ENCODE data around the gene FOXR1.

FOXR1 gene

DNA sequence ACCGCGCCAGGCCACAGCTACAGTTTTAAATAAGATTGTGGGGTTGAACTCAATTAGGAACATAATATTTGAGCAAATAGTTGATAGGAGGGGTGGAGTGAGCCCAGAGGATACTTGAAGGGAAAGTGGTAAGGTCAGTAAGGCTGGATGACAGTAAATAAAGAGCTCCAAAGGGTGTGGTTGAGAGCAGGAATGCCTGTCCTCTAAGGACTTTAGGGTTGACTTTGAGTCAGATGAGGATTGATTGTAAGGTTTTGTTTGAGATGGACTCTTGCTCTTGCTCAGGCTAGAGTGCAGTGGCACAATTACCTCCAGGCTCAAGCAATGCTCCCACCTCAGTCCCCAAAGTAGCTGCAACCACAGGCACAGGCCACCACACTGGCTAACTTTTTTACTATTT, 2.4 kb downstream of the FOXR1 start:
- Histone ChIP-seq H3K4me1 (ENCODE audit: control insufficient read depth, low read length) (no peaks in the 10 kb centered on the region), H3K27me3 (ENCODE audit: control insufficient read depth, low read length) (peaks cover 22% of the 10 kb centered on the region), H3K9me3 (ENCODE audit: control insufficient read depth, insufficient read depth, low read length) (no peaks in the 10 kb centered on the region), H3K4me2 (ENCODE audit: low read length) (no peak overlapping the region), H3K9me2 (replicated peaks; ENCODE audit: control insufficient read depth, low read length) (no peaks in the 10 kb centered on the region), H4K20me1 (ENCODE audit: control insufficient read depth, insufficient read depth, low read depth, low read length) (no peaks in the 10 kb centered on the region), H3K4me3 (ENCODE audit: low read length) (no peak overlapping the region), H3K79me2 (ENCODE audit: control insufficient read depth, low read length) (no peaks in the 10 kb centered on the region), H3F3A (ENCODE audit: control insufficient read depth, insufficient read depth) (no peaks in the 10 kb centered on the region; the same call in 1 of the 2 replicates), H3K36me3 (ENCODE audit: control insufficient read depth, low read length) (no peaks in the 10 kb centered on the region), H3K27ac (ENCODE audit: low read depth, low read length) (no peak overlapping the region)
- no peak for TF ChIP-seq EZH2phosphoT487 (IDR thresholded peaks at IDR 0.05; ENCODE audit: borderline replicate concordance, low read length)
- TF ChIP-seq CTCF (IDR thresholded peaks at IDR 0.05; ENCODE audit: low read depth, low read length, poor library complexity, severe bottlenecking) = no peak

DNA sequence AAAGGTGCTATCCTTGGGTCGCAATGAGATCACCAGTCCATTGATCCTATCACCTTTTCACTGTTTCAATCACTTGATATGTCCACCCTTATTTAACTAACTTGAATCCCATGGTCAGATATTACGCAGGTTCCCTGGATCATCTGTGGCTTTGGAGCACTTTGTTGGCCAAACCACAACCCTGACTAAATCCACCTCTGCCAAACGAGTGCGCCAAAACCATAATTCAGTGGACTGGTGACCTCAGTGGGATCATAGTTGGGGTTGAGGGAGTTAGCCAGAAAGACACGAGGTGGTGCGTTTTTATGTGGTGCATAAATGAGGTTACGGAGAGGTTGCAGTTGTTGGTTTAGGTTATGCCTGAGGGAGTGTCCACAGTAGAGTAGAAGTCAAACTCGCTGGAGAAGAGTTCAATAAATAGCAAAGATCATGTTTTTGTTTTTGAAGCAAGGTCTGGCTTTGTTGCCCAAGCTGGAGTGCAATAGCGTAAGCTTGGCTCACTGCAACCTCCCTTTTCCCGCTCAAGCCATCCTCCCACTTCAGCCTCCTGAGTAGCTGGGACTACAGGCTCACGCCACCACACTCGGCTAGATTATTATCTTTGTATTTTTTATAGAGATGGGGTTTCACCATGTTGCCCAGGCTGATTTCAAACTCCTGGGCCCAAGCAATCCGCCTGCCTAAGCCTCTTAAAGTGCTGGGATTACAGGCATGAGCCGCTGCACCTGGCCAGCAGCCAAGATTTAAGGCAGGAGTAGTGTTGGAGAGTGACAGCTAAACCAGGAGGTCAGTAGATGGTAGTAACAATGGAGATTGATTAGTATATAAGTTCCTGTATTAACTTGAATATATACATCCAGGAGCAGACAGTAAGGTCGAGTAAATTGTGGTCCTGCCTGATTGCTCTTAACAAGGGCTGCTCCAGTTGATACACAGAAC, 4.5 kb downstream of the FOXR1 start:
- Histone ChIP-seq H3F3A (ENCODE audit: control insufficient read depth, insufficient read depth) (no peaks in the 10 kb centered on the region; the same call in 1 of the 2 replicates), H3K4me3 (ENCODE audit: low read length) (no peak overlapping the region), H3K9me2 (replicated peaks; ENCODE audit: control insufficient read depth, low read length) (no peaks in the 10 kb centered on the region), H3K4me1 (ENCODE audit: control insufficient read depth, low read length) (no peaks in the 10 kb centered on the region), H4K20me1 (ENCODE audit: control insufficient read depth, insufficient read depth, low read depth, low read length) (no peaks in the 10 kb centered on the region), H3K27ac (ENCODE audit: low read depth, low read length) (no peak overlapping the region), H3K27me3 (ENCODE audit: control insufficient read depth, low read length) (peaks cover 18% of the 10 kb centered on the region), H3K9me3 (ENCODE audit: control insufficient read depth, insufficient read depth, low read length) (no peaks in the 10 kb centered on the region), H3K4me2 (ENCODE audit: low read length) (no peak overlapping the region), H3K79me2 (ENCODE audit: control insufficient read depth, low read length) (no peaks in the 10 kb centered on the region), H3K36me3 (ENCODE audit: control insufficient read depth, low read length) (no peaks in the 10 kb centered on the region)
- TF ChIP-seq EZH2phosphoT487 (IDR thresholded peaks at IDR 0.05; ENCODE audit: borderline replicate concordance, low read length) = no peak
- no peak for TF ChIP-seq CTCF (IDR thresholded peaks at IDR 0.05; ENCODE audit: low read depth, low read length, poor library complexity, severe bottlenecking)

DNA sequence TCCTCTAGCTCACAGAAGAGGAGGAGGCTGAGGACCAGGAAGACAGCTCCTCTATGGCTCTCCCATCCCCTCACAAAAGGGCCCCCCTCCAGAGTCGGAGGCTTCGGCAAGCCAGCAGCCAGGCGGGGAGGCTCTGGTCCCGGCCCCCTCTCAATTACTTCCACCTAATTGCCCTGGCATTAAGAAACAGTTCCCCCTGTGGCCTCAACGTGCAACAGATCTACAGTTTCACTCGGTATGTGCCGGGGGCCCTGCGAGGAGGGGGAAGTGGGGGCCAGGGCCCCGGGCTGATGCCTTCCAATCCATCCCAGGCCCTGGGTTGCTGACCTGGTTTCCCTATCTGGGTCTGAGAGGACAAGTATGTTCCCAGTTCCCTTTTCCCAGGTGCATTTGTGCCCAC, 7.9 kb downstream of the FOXR1 start:
- no peak overlapping the region for H3K4me2 ChIP-seq (ENCODE audit: low read length)
- no peak for TF ChIP-seq CTCF (IDR thresholded peaks at IDR 0.05; ENCODE audit: low read depth, low read length, poor library complexity, severe bottlenecking)
- no peak for TF ChIP-seq EZH2phosphoT487 (IDR thresholded peaks at IDR 0.05; ENCODE audit: borderline replicate concordance, low read length)

More for the DNA sequence above, 7.9 kb downstream of the FOXR1 start:
- Histone ChIP-seq H4K20me1 (ENCODE audit: control insufficient read depth, insufficient read depth, low read depth, low read length) (no peaks in the 10 kb centered on the region), H3K27me3 (ENCODE audit: control insufficient read depth, low read length) (peaks cover 12% of the 10 kb centered on the region), H3K79me2 (ENCODE audit: control insufficient read depth, low read length) (no peaks in the 10 kb centered on the region), H3K4me3 (ENCODE audit: low read length) (no peak overlapping the region), H3K9me3 (ENCODE audit: control insufficient read depth, insufficient read depth, low read length) (no peaks in the 10 kb centered on the region), H3K9me2 (replicated peaks; ENCODE audit: control insufficient read depth, low read length) (no peaks in the 10 kb centered on the region), H3K36me3 (ENCODE audit: control insufficient read depth, low read length) (no peaks in the 10 kb centered on the region), H3F3A (ENCODE audit: control insufficient read depth, insufficient read depth) (no peaks in the 10 kb centered on the region), H3K4me1 (ENCODE audit: control insufficient read depth, low read length) (no peaks in the 10 kb centered on the region), H3K27ac (ENCODE audit: low read depth, low read length) (no peak overlapping the region)
